ENCODE results near the gene TPBG.

Gene TPBG

DNA sequence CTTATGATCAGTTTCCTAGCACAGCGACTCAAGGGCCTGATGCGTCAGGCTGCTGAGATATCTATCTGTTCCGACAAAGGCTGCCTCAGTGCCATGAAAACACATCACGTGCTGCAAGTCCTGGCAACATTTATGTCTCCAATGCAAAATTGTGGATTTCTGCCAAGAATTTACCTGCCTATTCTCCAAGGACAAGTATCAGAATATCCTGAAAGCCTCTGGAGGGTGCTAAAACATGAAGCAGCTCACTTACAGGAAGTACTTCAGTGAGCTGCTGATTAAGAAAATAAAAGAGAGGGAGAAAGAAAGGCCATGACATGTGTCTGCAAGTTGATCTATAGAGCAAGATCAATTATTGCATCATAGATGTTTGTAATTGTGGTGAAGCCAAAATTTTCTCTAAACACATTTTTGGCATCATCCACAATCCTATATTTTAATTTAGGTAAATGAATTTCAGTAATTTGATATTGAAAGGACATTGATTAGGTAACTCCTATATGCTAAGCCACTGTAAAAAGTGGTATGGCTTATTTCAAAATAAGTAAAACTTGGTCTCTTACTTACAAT, 25.8 kb upstream of the TPBG start:
- no peak overlapping the region for H3K27ac ChIP-seq
- TF ChIP-seq, protein P1, sequence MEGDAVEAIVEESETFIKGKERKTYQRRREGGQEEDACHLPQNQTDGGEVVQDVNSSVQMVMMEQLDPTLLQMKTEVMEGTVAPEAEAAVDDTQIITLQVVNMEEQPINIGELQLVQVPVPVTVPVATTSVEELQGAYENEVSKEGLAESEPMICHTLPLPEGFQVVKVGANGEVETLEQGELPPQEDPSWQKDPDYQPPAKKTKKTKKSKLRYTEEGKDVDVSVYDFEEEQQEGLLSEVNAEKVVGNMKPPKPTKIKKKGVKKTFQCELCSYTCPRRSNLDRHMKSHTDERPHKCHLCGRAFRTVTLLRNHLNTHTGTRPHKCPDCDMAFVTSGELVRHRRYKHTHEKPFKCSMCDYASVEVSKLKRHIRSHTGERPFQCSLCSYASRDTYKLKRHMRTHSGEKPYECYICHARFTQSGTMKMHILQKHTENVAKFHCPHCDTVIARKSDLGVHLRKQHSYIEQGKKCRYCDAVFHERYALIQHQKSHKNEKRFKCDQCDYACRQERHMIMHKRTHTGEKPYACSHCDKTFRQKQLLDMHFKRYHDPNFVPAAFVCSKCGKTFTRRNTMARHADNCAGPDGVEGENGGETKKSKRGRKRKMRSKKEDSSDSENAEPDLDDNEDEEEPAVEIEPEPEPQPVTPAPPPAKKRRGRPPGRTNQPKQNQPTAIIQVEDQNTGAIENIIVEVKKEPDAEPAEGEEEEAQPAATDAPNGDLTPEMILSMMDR (conservative IDR thresholded peaks at IDR 0.05), result no peak

DNA sequence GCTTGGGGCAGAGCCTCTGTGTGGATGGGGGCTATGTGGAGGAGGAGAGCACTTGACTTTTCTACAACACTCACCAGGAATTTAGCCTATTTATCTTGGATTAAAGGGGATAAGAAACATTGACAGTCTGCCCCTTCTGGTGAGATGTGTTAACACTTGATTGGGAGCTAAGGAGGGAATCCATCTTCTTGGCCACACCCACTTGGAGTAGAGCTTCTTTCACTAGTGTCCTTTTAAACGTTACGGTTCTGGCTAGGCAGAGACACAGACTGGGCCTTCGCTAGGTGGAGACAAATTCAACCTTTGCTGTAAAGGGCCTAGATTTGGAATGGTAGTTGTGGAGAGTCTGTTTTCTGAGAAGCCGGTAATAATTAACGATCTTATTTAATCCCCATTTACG, 15.5 kb upstream of the TPBG start:
- TF ChIP-seq, protein P1 (conservative IDR thresholded peaks at IDR 0.05), result no peak
- no peak overlapping the region for H3K27ac ChIP-seq

DNA sequence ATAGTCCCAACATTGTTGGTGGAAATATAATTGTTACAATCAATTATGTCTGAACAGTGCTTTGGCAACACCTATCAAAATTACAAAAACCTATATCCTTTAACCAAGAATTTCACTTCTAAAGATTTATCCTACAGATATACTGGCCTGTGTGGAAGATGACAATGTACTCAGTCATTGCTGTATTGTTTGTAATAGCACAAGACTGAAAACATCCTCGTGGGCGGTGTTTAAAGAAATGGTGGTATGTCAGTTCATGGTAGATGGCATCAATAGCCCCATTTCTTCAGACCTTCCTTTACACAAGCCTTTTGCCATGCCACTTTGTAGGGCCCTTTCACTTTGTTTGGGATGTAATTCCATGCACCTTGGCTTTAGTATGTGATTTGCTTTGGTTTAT, 9.8 kb upstream of the TPBG start:
- TF ChIP-seq, protein P1 (conservative IDR thresholded peaks at IDR 0.05), result no peak
- H3K27ac ChIP-seq, result no peak overlapping the region

DNA sequence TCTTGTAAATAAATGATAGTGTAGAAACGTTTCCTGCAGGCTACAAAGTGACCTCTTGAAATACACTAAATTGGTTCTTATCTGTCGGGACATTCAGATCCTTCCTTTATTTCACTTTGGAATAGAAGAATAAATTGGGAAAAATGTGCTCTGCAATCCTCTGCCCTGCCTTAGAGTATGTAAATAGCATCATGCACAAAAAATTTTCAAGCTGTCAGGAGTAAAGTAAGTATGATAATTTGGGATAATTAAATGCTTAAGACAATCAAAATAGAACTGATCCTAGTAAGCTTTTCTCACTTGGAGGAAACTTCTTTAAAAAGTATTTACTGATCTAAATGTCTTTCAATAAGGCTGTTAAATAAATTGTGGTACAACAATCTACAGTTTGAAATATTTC, 3.1 kb upstream of the TPBG start:
- TF ChIP-seq, protein P1 (conservative IDR thresholded peaks at IDR 0.05), result no peak
- H3K27ac ChIP-seq, result no peak overlapping the region

DNA sequence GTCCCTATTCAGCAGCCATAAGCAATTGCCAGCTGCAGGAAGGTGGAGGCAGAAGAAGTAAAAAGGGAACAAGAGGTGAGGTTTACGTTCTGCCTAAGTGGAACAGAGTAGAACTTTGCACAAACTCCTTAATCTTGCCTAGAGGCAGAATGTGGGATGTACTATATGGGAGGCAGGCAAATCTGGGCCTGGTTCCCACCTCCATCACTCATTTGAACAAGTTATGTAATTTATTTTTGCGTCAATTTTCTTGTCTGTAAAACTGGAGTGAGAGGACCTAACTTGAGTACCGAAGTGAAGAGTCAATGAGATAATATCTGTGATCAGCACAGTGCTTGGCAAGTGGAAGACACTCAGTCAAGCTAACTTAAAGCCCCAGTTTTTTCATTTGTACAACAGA, 2.0 kb upstream of the TPBG start:
- TF ChIP-seq, protein P1 (conservative IDR thresholded peaks at IDR 0.05), result no peak
- H3K27ac ChIP-seq, result no peak overlapping the region

DNA sequence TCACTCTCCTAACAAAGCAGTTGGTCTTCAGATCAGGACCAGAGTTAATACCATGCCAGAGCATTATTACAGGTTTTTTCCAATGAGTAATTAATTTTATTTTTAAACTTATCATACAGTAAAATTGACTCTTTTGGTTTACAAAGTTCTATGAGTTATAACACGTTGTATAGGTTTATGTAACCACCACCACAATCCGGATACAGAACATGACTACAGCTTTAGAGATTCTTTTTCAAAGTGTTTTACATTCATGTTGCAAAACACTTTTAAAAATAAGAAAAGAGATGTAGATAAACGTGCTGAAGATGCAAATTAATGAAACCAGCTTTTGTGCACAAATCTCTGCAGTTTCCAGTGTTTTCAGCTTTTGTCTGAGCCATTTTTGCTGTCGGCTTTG, 1.5 kb upstream of the TPBG start:
- TF ChIP-seq, protein P1 (conservative IDR thresholded peaks at IDR 0.05), result no peak

DNA sequence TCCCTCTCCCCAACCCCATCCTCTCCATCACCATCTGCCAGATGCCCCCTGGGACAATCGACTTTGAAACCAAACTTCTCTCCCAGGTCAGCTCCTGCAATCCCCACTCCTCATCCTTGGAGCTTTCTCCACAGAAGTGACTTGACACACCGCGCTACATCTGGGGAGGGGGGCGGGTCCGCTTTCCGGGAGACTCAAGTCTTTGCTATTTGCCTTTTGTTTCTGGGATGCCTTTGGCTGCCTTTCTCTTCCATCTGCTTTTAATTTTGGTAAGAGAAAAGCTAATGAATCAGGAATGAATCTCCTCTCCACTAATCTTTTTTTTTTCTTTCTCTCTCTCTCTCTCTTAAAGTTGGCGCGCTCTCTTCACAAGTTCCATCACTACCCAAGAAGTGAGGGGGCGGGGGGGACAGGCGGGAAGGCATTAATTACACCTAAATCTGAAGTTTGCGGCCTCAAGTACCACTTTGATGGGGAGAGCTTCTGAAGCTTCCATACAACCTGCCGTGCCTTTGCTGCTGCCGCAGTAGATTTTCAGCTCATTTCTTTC, 664 bp upstream of the TPBG start:
- H3K27ac ChIP-seq, result no peak overlapping the region
- TF ChIP-seq, protein P1 (conservative IDR thresholded peaks at IDR 0.05), result no peak

More for the DNA sequence above, 1.5 kb upstream of the TPBG start:
- no peak overlapping the region for H3K27ac ChIP-seq
